ENCODE data around the gene NTMT1. TPM values are rescaled to one million over a fixed set of nuclear protein-coding genes. Genes with fewer than 3 reads are reported as not detected.

The NTMT1 gene
- polyA plus RNA-seq, 12 donors = 24.0 to 37.4 (median 32.1) TPM; not detected in 1

DNA sequence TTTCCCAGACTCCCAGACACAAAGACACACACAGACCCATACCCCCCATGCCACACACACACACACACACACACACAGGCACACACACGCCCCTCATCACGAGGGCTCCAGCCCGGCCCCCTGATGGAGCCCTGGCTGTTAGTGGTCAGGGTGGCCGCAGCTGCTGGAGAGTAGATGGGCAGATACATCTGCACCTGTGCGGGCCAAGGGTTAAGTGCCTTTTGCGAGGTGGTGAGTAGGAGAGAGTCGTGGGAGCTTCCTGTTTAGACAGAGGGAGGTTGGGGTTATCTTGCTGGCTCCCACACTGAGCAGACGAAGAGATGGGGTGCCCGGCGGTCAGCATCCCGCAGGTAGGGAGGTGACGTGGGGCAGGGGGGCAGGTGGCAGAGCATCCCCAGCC is 47.6 kb downstream of the NTMT1 start:
- no peak for DNase-seq

DNA sequence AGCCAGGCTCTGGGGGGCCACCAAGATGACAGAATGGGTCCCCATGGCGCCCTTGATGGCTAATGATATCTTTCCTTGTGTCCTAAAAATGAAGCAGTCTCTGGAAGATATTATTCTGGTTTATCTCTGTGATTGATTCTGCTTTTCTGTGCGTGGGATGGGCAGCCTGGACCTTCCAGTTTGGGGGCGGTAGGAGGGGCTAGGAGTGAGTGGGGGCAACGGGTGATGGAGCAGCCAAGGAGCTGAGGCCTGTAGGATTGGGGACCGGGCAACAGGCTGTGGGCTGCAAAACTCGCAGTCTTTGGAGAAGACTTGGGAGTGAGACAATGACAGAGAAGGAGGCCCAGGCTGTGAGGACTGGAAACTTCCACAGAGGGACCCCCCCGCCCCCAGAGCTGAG is 48.3 kb downstream of the NTMT1 start:
- no peak for DNase-seq

DNA sequence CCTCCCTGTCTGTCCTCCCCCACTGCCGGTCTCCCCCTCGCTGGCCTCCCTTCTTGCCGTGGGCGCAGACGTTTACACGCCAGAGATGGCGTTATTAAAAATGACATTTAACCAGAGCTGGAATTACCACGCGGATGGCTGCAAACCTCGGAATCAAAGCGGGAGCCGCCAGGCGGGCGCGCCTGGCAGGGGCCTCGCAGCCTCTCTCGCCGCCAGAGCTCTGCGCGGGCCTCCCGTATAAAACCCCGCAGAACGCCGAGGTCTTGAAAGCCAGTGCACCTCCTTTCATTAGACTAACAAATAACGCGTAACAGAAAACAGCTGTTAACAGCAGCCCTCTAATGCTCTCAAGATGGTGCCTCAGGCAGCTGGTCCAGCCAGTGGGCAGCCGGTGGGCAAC is 49.7 kb downstream of the NTMT1 start:
- no peak for DNase-seq

DNA sequence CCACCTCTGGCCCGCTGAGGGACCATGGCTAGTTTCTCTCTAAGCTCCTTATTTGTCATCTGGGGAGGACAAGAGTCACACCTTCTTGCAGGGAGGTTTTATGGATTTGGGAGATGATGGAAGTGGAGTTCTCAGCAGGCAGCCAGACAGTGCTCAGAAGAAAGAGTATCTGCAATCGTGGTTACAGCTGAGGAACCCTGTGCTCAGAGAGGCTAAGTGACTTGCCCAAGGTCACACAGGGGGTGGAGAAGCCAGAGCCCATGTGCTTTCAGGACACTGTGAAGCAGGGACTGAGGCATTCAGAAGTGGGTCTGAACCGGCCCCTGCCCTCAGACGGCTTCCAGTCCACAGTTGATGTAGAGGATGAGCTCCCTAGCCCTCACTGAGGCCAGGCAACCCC is 50.3 kb downstream of the NTMT1 start:
- no peak for DNase-seq

- no peak for DNase-seq
Measured at GRCh38 chr9:129676975-129677374, 51.0 kb downstream of the NTMT1 start.

DNA sequence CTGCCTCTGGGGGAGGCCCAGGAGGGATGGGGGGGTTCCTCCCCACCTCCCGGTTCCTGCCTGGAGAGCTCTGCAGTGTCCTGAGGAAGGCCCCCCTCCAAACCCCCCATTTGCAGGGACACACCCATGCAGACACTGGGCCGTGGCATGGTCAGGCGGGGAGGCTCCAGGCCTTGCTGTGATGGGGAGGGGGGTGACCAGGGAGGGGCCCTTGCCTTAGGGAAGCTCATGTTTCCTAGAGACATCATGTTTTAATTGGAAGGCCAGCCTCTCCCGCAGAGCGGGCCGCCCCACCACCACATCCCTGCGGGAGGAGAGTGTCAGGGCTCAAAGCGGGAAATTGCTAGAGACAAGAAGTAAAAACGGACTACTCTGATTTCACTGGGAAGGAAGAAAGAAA is 51.5 kb downstream of the NTMT1 start:
- peak; percentile 48 for DNase-seq

DNA sequence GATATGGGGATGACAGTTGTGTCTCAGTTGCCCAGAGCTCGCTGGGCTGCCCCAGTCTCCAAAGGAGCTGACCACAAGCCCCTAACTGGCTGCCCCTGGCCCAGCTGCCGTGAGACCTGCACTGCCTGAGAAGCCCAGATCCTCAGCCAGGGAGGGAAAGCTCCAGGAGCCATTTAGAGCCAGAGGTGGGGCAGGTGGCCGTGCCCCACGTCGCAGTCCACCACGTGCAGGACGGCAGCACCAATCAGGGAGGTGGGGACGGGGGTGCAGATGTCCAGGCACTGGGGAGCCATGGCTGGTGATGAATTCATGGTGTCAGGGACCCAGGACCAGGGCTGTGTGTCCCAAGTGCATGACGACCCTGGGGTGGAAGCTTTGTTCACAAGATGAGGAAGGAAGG is 52.9 kb downstream of the NTMT1 start:
- DNase-seq = no peak

DNA sequence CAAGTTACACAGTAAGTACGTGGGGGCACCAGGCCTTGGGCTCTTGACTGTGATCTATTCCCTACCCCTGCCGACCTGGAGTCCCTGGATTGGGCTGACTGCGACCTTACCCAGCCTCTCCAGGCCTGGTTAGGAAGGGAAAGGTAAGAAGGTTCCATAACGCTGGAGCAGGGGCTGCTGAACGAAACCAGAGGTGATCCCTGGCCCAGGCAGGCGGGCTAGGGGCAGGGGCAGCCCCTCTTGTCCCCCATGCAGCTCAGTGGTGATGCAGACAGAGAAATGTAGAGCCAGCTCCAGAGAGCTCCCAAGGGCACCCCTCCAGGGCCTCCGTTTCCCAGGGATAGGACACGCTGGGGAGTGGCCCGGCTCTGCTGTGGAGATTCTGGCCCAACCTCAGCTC is 53.6 kb downstream of the NTMT1 start:
- no peak for DNase-seq

DNA sequence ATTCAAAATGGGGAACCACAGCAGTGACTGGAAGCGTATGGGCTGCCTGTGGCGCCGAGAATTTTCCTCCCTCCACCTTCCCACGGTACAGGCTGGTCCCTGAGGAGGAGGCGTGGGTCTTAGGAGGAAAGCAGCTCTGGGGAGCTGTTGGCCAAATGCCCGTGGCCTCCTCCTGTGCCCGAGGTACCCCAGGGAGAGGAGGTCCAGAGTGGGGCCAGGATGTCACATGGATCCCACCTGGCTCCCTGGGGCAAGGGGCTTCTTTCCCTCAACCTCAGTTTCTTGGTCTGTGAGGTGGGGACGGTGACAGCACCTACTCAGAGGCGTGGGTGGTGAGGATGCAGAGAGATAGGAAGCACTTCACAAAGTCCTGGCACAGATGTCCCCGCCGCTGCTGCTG is 56.0 kb downstream of the NTMT1 start:
- DNase-seq = no peak

DNA sequence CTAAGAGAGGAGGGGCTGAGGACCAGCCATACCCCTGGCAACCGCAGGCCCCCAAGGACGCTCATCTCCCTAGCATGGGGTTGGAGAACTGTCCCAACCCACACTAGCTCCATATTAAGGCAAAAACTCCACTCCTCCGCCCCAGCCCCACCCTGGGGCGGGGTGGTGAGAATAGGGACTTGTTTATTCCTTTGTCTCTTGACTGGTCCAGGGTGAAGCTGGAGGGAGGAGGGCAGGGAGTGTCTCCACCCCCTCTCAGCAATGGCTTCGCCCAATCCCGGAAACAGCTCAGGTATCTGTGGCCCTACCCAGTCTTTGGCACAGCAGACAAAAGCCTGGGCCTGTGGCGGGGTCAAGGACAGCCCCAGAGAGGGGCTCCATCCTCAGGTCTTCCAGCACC is 56.4 kb downstream of the NTMT1 start:
- no peak for DNase-seq

DNA sequence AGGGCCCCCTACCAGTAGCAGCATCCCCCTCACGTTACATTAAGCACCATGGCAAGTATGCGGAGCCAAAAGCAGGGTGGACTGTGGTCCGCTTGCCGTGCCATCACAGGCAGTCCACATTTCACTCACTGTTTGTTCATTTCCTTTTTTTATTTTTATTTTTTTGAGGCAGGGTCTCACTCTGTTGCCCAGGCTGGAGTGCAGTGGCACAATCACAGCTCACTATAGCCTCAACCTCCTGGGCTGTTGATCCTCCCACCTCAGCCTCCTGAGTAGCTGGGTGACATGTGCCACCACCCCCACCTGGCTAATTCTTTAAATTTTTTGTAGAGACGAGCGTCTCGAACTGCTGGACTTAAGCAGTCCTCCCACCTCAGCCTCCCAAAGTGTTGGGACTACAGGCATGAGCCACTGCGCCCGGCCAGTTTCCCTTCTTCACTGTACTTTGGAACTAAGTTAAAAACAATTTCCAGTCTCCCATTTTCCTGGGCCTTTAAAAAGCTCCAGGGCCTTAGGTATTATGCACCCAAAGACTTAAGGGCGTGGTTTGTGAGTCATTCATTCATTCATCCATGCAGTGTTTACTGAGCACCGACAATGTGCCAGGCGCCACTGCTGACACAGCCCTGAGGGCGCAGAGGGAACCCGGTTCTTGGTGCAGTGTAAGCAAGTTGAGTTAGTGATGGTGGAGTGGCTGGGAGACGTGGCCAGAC is 59.4 kb downstream of the NTMT1 start:
- DNase-seq = no peak

Other genes with a start within 250 kb of the NTMT1 start
- gene C9orf50, start 5.1 kb upstream of the NTMT1 start, polyA plus RNA-seq (ENCODE audit: insufficient read length in 12 of 12) = not detected
- gene ASB6, start 16.0 kb downstream of the NTMT1 start, polyA plus RNA-seq (ENCODE audit: insufficient read length in 12 of 12) = 10 to 100 TPM in 9 of 12 donors, 1 to 10 TPM in 2, not detected in 1; 9.2 to 14.5 (median 11.6) TPM
- 10 to 100 TPM in 1 of 12 donors, 1 to 10 TPM in 9, not detected in 2; 1.5 to 20.7 (median 3.2) TPM for gene PRRX2, start 39.5 kb downstream of the NTMT1 start, polyA plus RNA-seq (ENCODE audit: insufficient read length in 12 of 12)
- gene PTGES, start 126.9 kb downstream of the NTMT1 start, polyA plus RNA-seq (ENCODE audit: insufficient read length in 12 of 12) = 10 to 100 TPM in 5 of 12 donors, 1 to 10 TPM in 6, not detected in 1; 5.3 to 19.4 (median 9.0) TPM
- gene TOR1B, start 177.0 kb downstream of the NTMT1 start, polyA plus RNA-seq (ENCODE audit: insufficient read length in 12 of 12) = 10 to 100 TPM in 10 of 12 donors, 1 to 10 TPM in 1, not detected in 1; 7.5 to 18.5 (median 15.4) TPM
- 10 to 100 TPM in 11 of 12 donors, not detected in 1; 21.5 to 31.6 (median 24.9) TPM for gene TOR1A, start 198.0 kb downstream of the NTMT1 start, polyA plus RNA-seq (ENCODE audit: insufficient read length in 12 of 12)
- 1,000 to 10,000 TPM in 1 of 12 donors, 10 to 100 TPM in 11; 41.1 to 1,914 (median 51.9) TPM for gene C9orf78, start 209.1 kb downstream of the NTMT1 start, polyA plus RNA-seq (ENCODE audit: insufficient read length in 12 of 12)
- 10 to 100 TPM in 8 of 12 donors, 1 to 10 TPM in 3, not detected in 1; 8.5 to 22.2 (median 11.4) TPM for gene USP20, start 209.3 kb downstream of the NTMT1 start, polyA plus RNA-seq (ENCODE audit: insufficient read length in 12 of 12)

All from muscle of arm (tissue), 12 donors.